HepG2 (cell line): ENCODE results near the gene HIPK2.

Experiments
- ELF4 ChIP-seq: sonication (generic); formaldehyde crosslinking; IDR thresholded peaks from 2 replicates; pipeline ENCODE4 v1.5.0; 2020; ENCODE audit warnings: missing genetic modification reagents, mild to moderate bottlenecking, moderate library complexity, borderline replicate concordance
- NFE2L1 ChIP-seq: sonication (generic); formaldehyde crosslinking; IDR thresholded peaks from 2 replicates; pipeline ENCODE4 v1.4.0; 2020; ENCODE audit warnings: missing genetic modification reagents, mild to moderate bottlenecking, borderline replicate concordance
- PHF21A ChIP-seq: sonication (generic); formaldehyde crosslinking; IDR thresholded peaks from 2 replicates; pipeline ENCODE4 v1.5.0; 2020; ENCODE audit warnings: mild to moderate bottlenecking, missing genetic modification reagents
- TF ChIP-seq, protein P1 (sequence below), 2 experiments: fragments of 450-650 bp in 1 of 2; sonication (generic) in 1 of 2; formaldehyde crosslinking in 1 of 2; IDR thresholded peaks; 2 replicates each; pipeline versions ENCODE4 v1.6.1 to v1.8.0; 2016 to 2022; ENCODE audit warnings: antibody characterized with exemption in 1 of 2, mild to moderate bottlenecking in 1 of 2, missing genetic modification reagents in 1 of 2
- TF ChIP-seq, protein P2 (sequence below): sonication (generic); formaldehyde crosslinking; IDR thresholded peaks from 2 replicates; pipeline ENCODE4 v1.5.0; 2020; ENCODE audit warnings: mild to moderate bottlenecking, missing genetic modification reagents, moderate library complexity
- TF ChIP-seq, protein P3 (sequence below): sonication (generic); formaldehyde crosslinking; IDR thresholded peaks from 2 replicates; pipeline ENCODE4 v1.4.0; 2020; ENCODE audit warnings: mild to moderate bottlenecking, missing genetic modification reagents
- TF ChIP-seq, protein P4 (sequence below): IDR thresholded peaks from 2 replicates; pipeline ENCODE4 v1.6.1; 2012; ENCODE audit warnings: inconsistent platforms

DNA sequence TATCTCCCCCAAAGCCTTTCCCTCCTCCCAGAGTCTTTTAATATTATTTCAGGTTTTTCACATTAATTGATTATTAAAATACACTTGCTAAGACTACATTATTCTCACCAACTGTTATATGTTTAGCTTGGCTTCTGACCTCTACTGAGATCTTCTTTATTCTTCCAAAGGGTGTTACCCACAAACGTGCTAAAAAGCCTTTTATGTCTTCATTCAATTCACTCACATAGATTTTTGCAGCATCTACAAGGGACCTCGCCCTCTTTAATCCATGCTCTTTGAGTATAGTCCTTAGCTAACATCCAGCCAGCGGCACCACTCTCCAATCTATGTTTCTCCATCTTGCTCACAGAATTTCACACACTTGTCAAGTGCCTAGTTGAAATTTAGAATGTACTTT, 115.9 kb downstream of the HIPK2 start:
- TF ChIP-seq, protein P1, sequence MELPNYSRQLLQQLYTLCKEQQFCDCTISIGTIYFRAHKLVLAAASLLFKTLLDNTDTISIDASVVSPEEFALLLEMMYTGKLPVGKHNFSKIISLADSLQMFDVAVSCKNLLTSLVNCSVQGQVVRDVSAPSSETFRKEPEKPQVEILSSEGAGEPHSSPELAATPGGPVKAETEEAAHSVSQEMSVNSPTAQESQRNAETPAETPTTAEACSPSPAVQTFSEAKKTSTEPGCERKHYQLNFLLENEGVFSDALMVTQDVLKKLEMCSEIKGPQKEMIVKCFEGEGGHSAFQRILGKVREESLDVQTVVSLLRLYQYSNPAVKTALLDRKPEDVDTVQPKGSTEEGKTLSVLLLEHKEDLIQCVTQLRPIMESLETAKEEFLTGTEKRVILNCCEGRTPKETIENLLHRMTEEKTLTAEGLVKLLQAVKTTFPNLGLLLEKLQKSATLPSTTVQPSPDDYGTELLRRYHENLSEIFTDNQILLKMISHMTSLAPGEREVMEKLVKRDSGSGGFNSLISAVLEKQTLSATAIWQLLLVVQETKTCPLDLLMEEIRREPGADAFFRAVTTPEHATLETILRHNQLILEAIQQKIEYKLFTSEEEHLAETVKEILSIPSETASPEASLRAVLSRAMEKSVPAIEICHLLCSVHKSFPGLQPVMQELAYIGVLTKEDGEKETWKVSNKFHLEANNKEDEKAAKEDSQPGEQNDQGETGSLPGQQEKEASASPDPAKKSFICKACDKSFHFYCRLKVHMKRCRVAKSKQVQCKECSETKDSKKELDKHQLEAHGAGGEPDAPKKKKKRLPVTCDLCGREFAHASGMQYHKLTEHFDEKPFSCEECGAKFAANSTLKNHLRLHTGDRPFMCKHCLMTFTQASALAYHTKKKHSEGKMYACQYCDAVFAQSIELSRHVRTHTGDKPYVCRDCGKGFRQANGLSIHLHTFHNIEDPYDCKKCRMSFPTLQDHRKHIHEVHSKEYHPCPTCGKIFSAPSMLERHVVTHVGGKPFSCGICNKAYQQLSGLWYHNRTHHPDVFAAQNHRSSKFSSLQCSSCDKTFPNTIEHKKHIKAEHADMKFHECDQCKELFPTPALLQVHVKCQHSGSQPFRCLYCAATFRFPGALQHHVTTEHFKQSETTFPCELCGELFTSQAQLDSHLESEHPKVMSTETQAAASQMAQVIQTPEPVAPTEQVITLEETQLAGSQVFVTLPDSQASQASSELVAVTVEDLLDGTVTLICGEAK (IDR thresholded peaks at IDR 0.05) = no peak
- TF ChIP-seq, protein P1 (CRISPR knock-in tag; IDR thresholded peaks at IDR 0.05) = no peak
- TF ChIP-seq, protein P2, sequence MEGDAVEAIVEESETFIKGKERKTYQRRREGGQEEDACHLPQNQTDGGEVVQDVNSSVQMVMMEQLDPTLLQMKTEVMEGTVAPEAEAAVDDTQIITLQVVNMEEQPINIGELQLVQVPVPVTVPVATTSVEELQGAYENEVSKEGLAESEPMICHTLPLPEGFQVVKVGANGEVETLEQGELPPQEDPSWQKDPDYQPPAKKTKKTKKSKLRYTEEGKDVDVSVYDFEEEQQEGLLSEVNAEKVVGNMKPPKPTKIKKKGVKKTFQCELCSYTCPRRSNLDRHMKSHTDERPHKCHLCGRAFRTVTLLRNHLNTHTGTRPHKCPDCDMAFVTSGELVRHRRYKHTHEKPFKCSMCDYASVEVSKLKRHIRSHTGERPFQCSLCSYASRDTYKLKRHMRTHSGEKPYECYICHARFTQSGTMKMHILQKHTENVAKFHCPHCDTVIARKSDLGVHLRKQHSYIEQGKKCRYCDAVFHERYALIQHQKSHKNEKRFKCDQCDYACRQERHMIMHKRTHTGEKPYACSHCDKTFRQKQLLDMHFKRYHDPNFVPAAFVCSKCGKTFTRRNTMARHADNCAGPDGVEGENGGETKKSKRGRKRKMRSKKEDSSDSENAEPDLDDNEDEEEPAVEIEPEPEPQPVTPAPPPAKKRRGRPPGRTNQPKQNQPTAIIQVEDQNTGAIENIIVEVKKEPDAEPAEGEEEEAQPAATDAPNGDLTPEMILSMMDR (CRISPR knock-in tag) = no peak
- TF ChIP-seq, protein P3, sequence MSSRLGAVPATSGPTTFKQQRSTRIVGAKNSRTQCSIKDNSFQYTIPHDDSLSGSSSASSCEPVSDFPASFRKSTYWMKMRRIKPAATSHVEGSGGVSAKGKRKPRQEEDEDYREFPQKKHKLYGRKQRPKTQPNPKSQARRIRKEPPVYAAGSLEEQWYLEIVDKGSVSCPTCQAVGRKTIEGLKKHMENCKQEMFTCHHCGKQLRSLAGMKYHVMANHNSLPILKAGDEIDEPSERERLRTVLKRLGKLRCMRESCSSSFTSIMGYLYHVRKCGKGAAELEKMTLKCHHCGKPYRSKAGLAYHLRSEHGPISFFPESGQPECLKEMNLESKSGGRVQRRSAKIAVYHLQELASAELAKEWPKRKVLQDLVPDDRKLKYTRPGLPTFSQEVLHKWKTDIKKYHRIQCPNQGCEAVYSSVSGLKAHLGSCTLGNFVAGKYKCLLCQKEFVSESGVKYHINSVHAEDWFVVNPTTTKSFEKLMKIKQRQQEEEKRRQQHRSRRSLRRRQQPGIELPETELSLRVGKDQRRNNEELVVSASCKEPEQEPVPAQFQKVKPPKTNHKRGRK (CRISPR knock-in tag) = no peak
- no peak for TF ChIP-seq PHF21A
- TF ChIP-seq, protein P4, sequence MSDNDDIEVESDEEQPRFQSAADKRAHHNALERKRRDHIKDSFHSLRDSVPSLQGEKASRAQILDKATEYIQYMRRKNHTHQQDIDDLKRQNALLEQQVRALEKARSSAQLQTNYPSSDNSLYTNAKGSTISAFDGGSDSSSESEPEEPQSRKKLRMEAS = no peak
- TF ChIP-seq ELF4 (CRISPR knock-in tag) = no peak
- TF ChIP-seq NFE2L1 = no peak
